Mesenchymal stem cell (in vitro differentiated cells and primary cell): Measurements from ENCODE around the gene ASCC1.

Experiments used
- DNase-seq: peaks from one replicate; pipeline ENCODE4 v3.0.0-alpha.2; 2013
- H2AFZ ChIP-seq: one replicate; pipeline ENCODE4 v1.6.1; 2013; ENCODE audit warnings: low read depth, mild to moderate bottlenecking, control low read depth, inconsistent platforms, low read length, moderate library complexity
- H2AK5ac ChIP-seq: 2 replicates; pipeline ENCODE4 v1.6.1; 2013; ENCODE audit warnings: low read length, moderate library complexity, mild to moderate bottlenecking, inconsistent platforms; ENCODE audit not compliant: severe bottlenecking
- H2BK120ac ChIP-seq: one replicate; pipeline ENCODE4 v1.6.1; 2013; ENCODE audit warnings: low read depth, mild to moderate bottlenecking, inconsistent platforms, low read length, moderate library complexity
- H2BK12ac ChIP-seq, 2 experiments: one replicate each; pipeline ENCODE4 v1.6.1; 2013; ENCODE audit warnings: inconsistent platforms in 2 of 2, low read length in 2 of 2, mild to moderate bottlenecking in 2 of 2, moderate library complexity in 2 of 2, control low read depth in 1 of 2
- H2BK15ac ChIP-seq: one replicate; pipeline ENCODE4 v1.6.1; 2013; ENCODE audit warnings: mild to moderate bottlenecking, low read depth, inconsistent platforms; ENCODE audit not compliant: poor library complexity, severe bottlenecking
- H2BK5ac ChIP-seq: 2 replicates; pipeline ENCODE4 v1.6.1; 2013; ENCODE audit warnings: low read depth, mild to moderate bottlenecking, low read length, control low read depth, inconsistent platforms; ENCODE audit not compliant: poor library complexity, severe bottlenecking
- H3K14ac ChIP-seq, 2 experiments: one replicate each; pipeline ENCODE4 v1.6.1; 2013; ENCODE audit warnings: inconsistent platforms in 2 of 2, low read length in 2 of 2, control low read depth in 1 of 2, mild to moderate bottlenecking in 1 of 2, moderate library complexity in 1 of 2
- H3K18ac ChIP-seq, 2 experiments: one replicate each; pipeline ENCODE4 v1.6.1; 2013; ENCODE audit warnings: inconsistent platforms in 2 of 2, low read length in 2 of 2, control low read depth in 1 of 2, low read depth in 1 of 2, mild to moderate bottlenecking in 1 of 2
- H3K23ac ChIP-seq, 2 experiments: one replicate each; pipeline ENCODE4 v1.6.1; 2013; ENCODE audit warnings: inconsistent platforms in 2 of 2, low read length in 2 of 2, mild to moderate bottlenecking in 2 of 2, moderate library complexity in 2 of 2, control low read depth in 1 of 2
- H3K27ac ChIP-seq: 2 replicates; pipeline ENCODE4 v1.5.1; 2013; ENCODE audit warnings: mild to moderate bottlenecking, moderate library complexity, low read length, control low read depth, inconsistent platforms; ENCODE audit not compliant: poor library complexity, severe bottlenecking
- H3K27me3 ChIP-seq, 2 experiments: 2 replicates each; pipeline versions ENCODE4 v1.6.1 to v1.7.0; 2013; ENCODE audit warnings: low read length in 2 of 2, mild to moderate bottlenecking in 2 of 2, moderate library complexity in 2 of 2, control low read depth in 1 of 2, inconsistent platforms in 1 of 2; ENCODE audit not compliant: control insufficient read depth in 1 of 2, insufficient read depth in 1 of 2
- H3K36me3 ChIP-seq, 2 experiments: 2 replicates each; pipeline versions ENCODE4 v1.6.1 to v1.7.0; 2013; ENCODE audit warnings: low read length in 2 of 2, control low read depth in 1 of 2, inconsistent platforms in 1 of 2, low read depth in 1 of 2, mild to moderate bottlenecking in 1 of 2; ENCODE audit not compliant: insufficient read depth in 2 of 2, control insufficient read depth in 1 of 2
- H3K4ac ChIP-seq, 2 experiments: one replicate each; pipeline ENCODE4 v1.6.1; 2013; ENCODE audit warnings: inconsistent platforms in 2 of 2, low read length in 2 of 2, mild to moderate bottlenecking in 2 of 2, moderate library complexity in 2 of 2, control low read depth in 1 of 2, low read depth in 1 of 2
- H3K4me1 ChIP-seq: 2 replicates; pipeline ENCODE4 v1.6.1; 2013; ENCODE audit warnings: low read depth, low read length, control low read depth; ENCODE audit not compliant: control insufficient read depth, insufficient read depth
- H3K4me2 ChIP-seq: 2 replicates; pipeline ENCODE4 v1.6.1; 2013; ENCODE audit warnings: low read length, mild to moderate bottlenecking, inconsistent platforms; ENCODE audit not compliant: poor library complexity, severe bottlenecking
- H3K4me3 ChIP-seq, 2 experiments: 2 replicates each; pipeline versions ENCODE4 v1.5.1 to v1.7.0; 2013; ENCODE audit warnings: low read length in 2 of 2, mild to moderate bottlenecking in 2 of 2, control low read depth in 1 of 2, low read depth in 1 of 2; ENCODE audit not compliant: insufficient read depth in 1 of 2
- H3K79me1 ChIP-seq: replicated peaks from 2 replicates; pipeline ENCODE4 v1.6.1; 2013; ENCODE audit warnings: mild to moderate bottlenecking, control low read depth, low read length, inconsistent platforms; ENCODE audit not compliant: poor library complexity, severe bottlenecking
- H3K9ac ChIP-seq: 2 replicates; pipeline ENCODE4 v1.7.0; 2013; ENCODE audit warnings: mild to moderate bottlenecking, low read length, moderate library complexity
- H3K9me3 ChIP-seq: 2 replicates; pipeline ENCODE4 v1.7.0; 2013; ENCODE audit warnings: mild to moderate bottlenecking, low read length; ENCODE audit not compliant: control insufficient read depth
- H4K8ac ChIP-seq: one replicate; pipeline ENCODE4 v1.6.1; 2013; ENCODE audit warnings: inconsistent platforms, mild to moderate bottlenecking, low read length, moderate library complexity
- H4K91ac ChIP-seq: one replicate; pipeline ENCODE4 v1.6.1; 2013; ENCODE audit warnings: mild to moderate bottlenecking, low read length, inconsistent platforms
- WGBS: methylation state at CpG from one replicate; pipeline ENCODE4 v1.1.7; 2013; ENCODE audit warnings: mixed read lengths; 5-methylcytosine and 5-hydroxymethylcytosine counted together

Gene ASCC1

DNA sequence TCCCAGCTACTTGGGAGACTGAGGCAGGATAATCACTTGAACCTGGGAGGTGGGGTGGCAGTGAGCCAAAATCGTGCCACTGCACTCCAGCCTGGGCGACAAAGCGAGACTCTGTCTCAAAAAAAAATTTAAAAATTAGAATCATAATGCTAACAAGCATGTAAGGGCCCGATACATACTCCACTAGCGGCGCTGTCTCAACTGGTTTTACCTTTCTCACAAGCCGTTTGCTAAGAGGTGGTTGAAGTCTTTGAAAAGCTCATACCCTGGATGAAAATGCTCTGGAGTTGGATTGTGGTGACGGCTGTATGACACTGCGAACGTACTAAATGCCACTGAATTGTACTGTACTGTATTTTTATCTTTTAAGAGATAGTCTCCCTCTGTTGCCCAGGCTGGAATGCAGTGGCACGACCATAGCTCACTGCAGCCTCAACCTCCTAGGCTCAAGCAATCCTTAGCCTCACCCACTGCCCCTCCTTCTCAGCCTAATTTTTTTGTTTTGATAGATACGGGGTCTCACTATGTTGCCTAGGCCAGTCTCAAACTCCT is 157.7 kb downstream of the ASCC1 start:
- no peak overlapping the region for H3K23ac ChIP-seq
- H2AK5ac ChIP-seq: no peak overlapping the region
- no peak overlapping the region for H3K4me2 ChIP-seq
- H3K4me3 ChIP-seq: no peak overlapping the region
- H3K27ac ChIP-seq: no peak overlapping the region
- no peak for DNase-seq
- no peak overlapping the region for H3K18ac ChIP-seq
- no peak overlapping the region for H2BK5ac ChIP-seq
- no peak overlapping the region for H2BK15ac ChIP-seq
- no peaks in the 10 kb centered on the region for H3K9me3 ChIP-seq
- H4K8ac ChIP-seq: no peak overlapping the region
- H3K4me1 ChIP-seq: peaks cover 2% of the 10 kb centered on the region
- no peak overlapping the region for H3K9ac ChIP-seq
- H2BK120ac ChIP-seq: no peak overlapping the region
- H3K36me3 ChIP-seq: no peaks in the 10 kb centered on the region
- H4K91ac ChIP-seq: no peak overlapping the region
- no peak overlapping the region for H3K4ac ChIP-seq
- H3K14ac ChIP-seq: no peak overlapping the region
- no peak overlapping the region for H2AFZ ChIP-seq
- no peak overlapping the region for H2BK12ac ChIP-seq
- H3K27me3 ChIP-seq: peaks cover 32 to 45% of the 10 kb centered on the region in 2 experiments
- no peaks in the 10 kb centered on the region for H3K79me1 ChIP-seq
- 98% methylated on average over 10 of the region's 12 CpGs for WGBS

DNA sequence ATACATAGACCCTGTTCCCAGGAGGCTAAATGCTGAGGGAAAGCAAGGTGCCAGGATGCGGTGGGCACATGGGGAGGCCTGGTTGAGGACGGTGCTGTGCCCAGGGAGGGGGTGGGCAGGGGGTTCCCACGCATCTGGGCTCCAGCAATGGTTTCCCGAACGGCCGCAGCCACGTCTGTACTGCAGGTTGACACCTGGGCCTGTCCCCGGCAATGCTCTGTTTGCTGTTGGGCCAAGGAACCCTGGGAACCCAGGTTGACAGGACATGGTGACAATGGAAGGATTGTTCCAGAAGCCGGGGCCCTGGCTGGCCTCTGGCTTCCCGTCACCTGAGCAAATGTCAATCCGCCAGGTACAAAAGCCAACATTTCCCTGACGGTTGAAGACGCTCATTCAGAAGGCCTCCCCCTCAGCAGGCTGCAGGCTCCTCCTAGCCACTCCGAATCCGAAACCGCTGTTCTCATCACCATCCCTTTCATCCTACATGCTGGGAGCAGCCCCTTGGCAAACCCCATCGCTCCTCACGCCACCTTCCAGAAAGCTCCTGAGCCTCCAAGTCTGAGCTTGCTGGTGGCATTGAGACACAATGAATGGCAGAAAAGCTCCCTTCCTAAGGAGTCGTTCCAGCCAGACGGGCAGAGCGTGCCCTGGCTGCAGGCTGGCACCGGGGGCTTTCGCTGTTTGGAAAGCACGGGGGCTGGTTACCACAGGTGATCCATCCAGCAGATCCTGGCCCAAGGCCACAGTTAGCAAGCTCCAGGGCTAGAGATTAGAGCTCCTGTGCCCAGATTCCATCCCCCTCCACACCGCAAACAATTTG is 158.9 kb downstream of the ASCC1 start:
- H3K23ac ChIP-seq: no peak overlapping the region
- H2BK15ac ChIP-seq: no peak overlapping the region
- H3K27me3 ChIP-seq: peaks cover 32 to 48% of the 10 kb centered on the region in 2 experiments
- H3K9me3 ChIP-seq: no peaks in the 10 kb centered on the region
- no peaks in the 10 kb centered on the region for H3K4me1 ChIP-seq
- no peak overlapping the region for H2BK120ac ChIP-seq
- H3K4me2 ChIP-seq: no peak overlapping the region
- H3K18ac ChIP-seq: no peak overlapping the region
- H2BK5ac ChIP-seq: no peak overlapping the region
- no peak overlapping the region for H4K91ac ChIP-seq
- H3K4ac ChIP-seq: no peak overlapping the region
- H2AFZ ChIP-seq: no peak overlapping the region
- no peaks in the 10 kb centered on the region for H3K36me3 ChIP-seq
- H3K4me3 ChIP-seq: no peak overlapping the region
- H3K14ac ChIP-seq: no peak overlapping the region
- no peak overlapping the region for H3K9ac ChIP-seq
- H2AK5ac ChIP-seq: no peak overlapping the region
- no peak for DNase-seq
- peak overlapping the region in 1 of 2 experiments; percentile 38 for H2BK12ac ChIP-seq
- H3K79me1 ChIP-seq: no peaks in the 10 kb centered on the region
- no peak overlapping the region for H3K27ac ChIP-seq
- WGBS: 88% methylated on average over 25 of the region's 25 CpGs
- no peak overlapping the region for H4K8ac ChIP-seq

DNA sequence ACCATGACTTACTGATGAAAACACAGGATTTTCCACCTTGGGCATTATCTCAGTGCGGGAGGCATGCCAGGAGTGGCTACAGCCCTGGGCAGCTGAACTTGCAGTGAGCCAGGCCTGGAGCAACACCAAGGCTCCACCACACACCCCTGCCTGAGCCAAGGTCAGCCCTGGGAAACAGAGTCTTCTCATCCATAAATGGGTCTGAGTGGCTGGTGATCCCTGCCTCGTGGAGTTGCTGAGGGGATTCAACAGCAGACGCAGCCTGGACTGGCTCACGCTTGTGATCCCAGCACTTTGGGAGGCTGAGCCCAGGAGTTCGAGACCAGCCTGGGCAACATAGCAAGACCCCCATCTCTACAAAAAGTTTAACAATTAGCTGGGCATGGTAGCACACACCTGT is 160.0 kb downstream of the ASCC1 start:
- Histone ChIP-seq H3K4me3 (no peak overlapping the region), H3K4ac (peak overlapping the region in 1 of 2 experiments; percentile 24), H2BK12ac (no peak overlapping the region), H3K27ac (no peak overlapping the region), H3K18ac (no peak overlapping the region), H2AK5ac (no peak overlapping the region), H3K4me2 (no peak overlapping the region), H2BK5ac (no peak overlapping the region), H4K91ac (peak overlapping the region; percentile 8), H3K27me3 (peaks cover 29 to 40% of the 10 kb centered on the region in 2 experiments), H3K23ac (no peak overlapping the region), H3K36me3 (no peaks in the 10 kb centered on the region), H2BK120ac (no peak overlapping the region), H2AFZ (no peak overlapping the region), H3K9ac (no peak overlapping the region), H3K4me1 (no peaks in the 10 kb centered on the region), H3K9me3 (no peaks in the 10 kb centered on the region), H3K14ac (no peak overlapping the region), H4K8ac (no peak overlapping the region), H2BK15ac (no peak overlapping the region), H3K79me1 (no peaks in the 10 kb centered on the region)
- DNase-seq: no peak
- 86% methylated on average over 4 of the region's 5 CpGs for WGBS

DNA sequence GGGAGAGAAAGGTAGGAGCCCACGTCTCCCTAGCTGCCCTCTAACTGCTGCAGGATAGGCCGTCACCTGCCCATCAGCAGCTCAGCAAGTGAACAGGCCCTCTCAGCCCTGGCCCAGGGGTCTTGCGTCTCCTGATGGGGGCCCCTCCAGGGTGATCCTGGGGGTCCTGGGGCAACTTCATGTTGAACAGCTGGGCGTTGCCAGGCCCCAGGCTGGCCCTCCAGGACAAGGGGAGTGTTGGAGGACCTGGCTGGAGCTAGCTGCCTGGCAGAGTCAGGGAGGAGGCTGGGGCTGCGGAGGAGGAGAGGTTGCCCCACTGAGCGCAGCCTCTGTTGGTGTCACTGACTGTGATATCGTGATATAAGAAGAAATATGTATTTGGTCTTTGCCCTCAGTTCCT is 162.4 kb downstream of the ASCC1 start:
- 86% methylated on average over 7 of the region's 7 CpGs for WGBS
- Histone ChIP-seq H3K18ac (no peak overlapping the region), H3K4me2 (no peak overlapping the region)

More for the DNA sequence above, 162.4 kb downstream of the ASCC1 start:
- Histone ChIP-seq H3K14ac (no peak overlapping the region), H3K4me3 (no peak overlapping the region), H3K9ac (no peak overlapping the region), H2BK120ac (no peak overlapping the region), H3K4me1 (no peaks in the 10 kb centered on the region), H2BK12ac (no peak overlapping the region), H3K27me3 (peaks cover 10 to 22% of the 10 kb centered on the region in 2 experiments), H3K36me3 (no peaks in the 10 kb centered on the region), H2BK15ac (no peak overlapping the region), H4K91ac (no peak overlapping the region), H2BK5ac (no peak overlapping the region), H3K9me3 (no peaks in the 10 kb centered on the region), H2AK5ac (no peak overlapping the region), H2AFZ (no peak overlapping the region), H3K23ac (no peak overlapping the region), H4K8ac (no peak overlapping the region), H3K27ac (no peak overlapping the region), H3K4ac (no peak overlapping the region), H3K79me1 (no peaks in the 10 kb centered on the region)
- no peak for DNase-seq
